ENCODE results near the gene SNX30. TPM values are rescaled to one million over a fixed set of nuclear protein-coding genes. Genes with fewer than 3 reads are reported as not detected.

The SNX30 gene
- total RNA-seq, 2 experiments from 2014 or later, result 13.5 to 19.8 TPM

DNA sequence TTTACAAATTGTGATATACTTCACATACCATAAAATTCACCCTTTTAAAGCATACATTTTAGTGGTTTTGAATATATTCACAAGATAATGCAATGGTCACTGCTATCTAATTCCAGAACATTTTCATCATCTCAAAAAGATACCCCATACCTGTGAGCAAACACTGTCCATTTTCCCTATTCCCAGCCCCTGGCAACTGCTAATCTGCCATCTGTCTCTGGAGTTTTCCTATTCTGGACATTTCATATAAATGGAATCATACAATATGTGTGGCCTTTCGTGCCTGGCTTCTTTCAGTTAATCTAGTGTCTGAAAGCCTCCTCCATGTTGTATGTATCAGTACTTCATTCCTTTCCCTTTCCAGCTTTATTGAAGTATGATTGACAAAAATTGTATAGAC, 14.7 kb downstream of the SNX30 start:
- H3K9me2 ChIP-seq (ENCODE audit: insufficient read depth, low read length), result no peaks in the 10 kb centered on the region
- ChIA-PET POLR2A (interaction anchor here (0.9 kb wide), 1 partner anchor 19 kb away, joined by 7 read pairs; no protein-coding TSS in a partner anchor), CTCF (ENCODE audit: unreplicated experiment) (no interaction called here)
- H4K20me1 ChIP-seq (ENCODE audit: insufficient read depth, low read length), result no peaks in the 10 kb centered on the region
- no peak overlapping the region for H3K27ac ChIP-seq (ENCODE audit: low read depth, low read length, poor library complexity, severe bottlenecking)
- no peaks in the 10 kb centered on the region for H3K4me1 ChIP-seq (ENCODE audit: insufficient read depth, low read length, poor library complexity, severe bottlenecking)
- no peak for TF ChIP-seq CTCF (conservative IDR thresholded peaks at IDR 0.05; ENCODE audit: low read length)
- TF ChIP-seq EZH2phosphoT487 (IDR thresholded peaks at IDR 0.05; ENCODE audit: borderline replicate concordance, low read depth, low read length), result no peak
- no peak for DNase-seq (ENCODE audit: low spot score)
- no peak overlapping the region for H3K4me3 ChIP-seq (ENCODE audit: low read depth, low read length, poor library complexity, severe bottlenecking)
- peaks cover 15% of the 10 kb centered on the region; the same call in 1 of the 2 replicates for H3K9me3 ChIP-seq (ENCODE audit: low read length)
- no peaks in the 10 kb centered on the region for H3K36me3 ChIP-seq (ENCODE audit: insufficient read depth, low read length)
- no TSS peak for BruUV-seq (replicated peaks)
- intact Hi-C loops (cut with micrococcal nuclease; ENCODE audit: unreplicated experiment), result no loop called here
- H2AFZ ChIP-seq (ENCODE audit: low read length), result no peak overlapping the region
- no peak overlapping the region for H3K4me2 ChIP-seq (ENCODE audit: low read length)
- H3K79me2 ChIP-seq (ENCODE audit: insufficient read depth, low read depth, low read length), result no peaks in the 10 kb centered on the region

GRCh38 chr9:112771359-112772214, 21.0 kb downstream of the SNX30 start:
- H3K9me2 ChIP-seq (ENCODE audit: insufficient read depth, low read length), result no peaks in the 10 kb centered on the region
- POLR2A ChIA-PET, result no interaction called here
- no peak overlapping the region for H3K27ac ChIP-seq (ENCODE audit: low read depth, low read length, poor library complexity, severe bottlenecking)
- BruUV-seq (replicated peaks), result no TSS peak
- H3K4me1 ChIP-seq (ENCODE audit: insufficient read depth, low read length, poor library complexity, severe bottlenecking), result peaks cover 20% of the 10 kb centered on the region
- CTCF ChIA-PET (ENCODE audit: unreplicated experiment), result no interaction called here
- no peak overlapping the region for H3K4me3 ChIP-seq (ENCODE audit: low read depth, low read length, poor library complexity, severe bottlenecking)
- TF ChIP-seq CTCF (conservative IDR thresholded peaks at IDR 0.05; ENCODE audit: low read length), result no peak
- no peak for TF ChIP-seq EZH2phosphoT487 (IDR thresholded peaks at IDR 0.05; ENCODE audit: borderline replicate concordance, low read depth, low read length)
- DNase-seq (ENCODE audit: low spot score), result no peak
- peaks cover 5% of the 10 kb centered on the region; the same call in 1 of the 2 replicates for H3K9me3 ChIP-seq (ENCODE audit: low read length)
- peaks cover 6% of the 10 kb centered on the region; the same call in 1 of the 2 replicates for H4K20me1 ChIP-seq (ENCODE audit: insufficient read depth, low read length)
- no peaks in the 10 kb centered on the region for H3K79me2 ChIP-seq (ENCODE audit: insufficient read depth, low read depth, low read length)
- intact Hi-C loops (cut with micrococcal nuclease; ENCODE audit: unreplicated experiment), result no loop called here
- H3K36me3 ChIP-seq (ENCODE audit: insufficient read depth, low read length), result no peaks in the 10 kb centered on the region
- H2AFZ ChIP-seq (ENCODE audit: low read length), result no peak overlapping the region
- no peak overlapping the region for H3K4me2 ChIP-seq (ENCODE audit: low read length)

DNA sequence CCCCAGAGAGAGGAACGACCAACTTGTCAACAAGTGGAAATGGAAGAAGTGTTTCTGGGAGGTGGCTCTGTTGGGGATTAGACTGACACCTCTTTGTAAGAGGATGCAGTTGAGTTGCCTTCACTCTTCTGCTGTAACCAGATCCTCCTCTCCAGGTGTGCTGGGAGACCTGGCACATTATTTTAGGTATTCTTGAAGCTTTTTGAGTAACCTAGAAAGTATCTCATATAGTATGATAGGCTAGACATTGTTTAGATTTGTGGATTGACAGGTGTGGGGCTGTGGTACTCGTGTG, 21.6 kb downstream of the SNX30 start:
- H3K9me3 ChIP-seq (ENCODE audit: low read length), result no peaks in the 10 kb centered on the region; the same call in 1 of the 2 replicates
- BruUV-seq (replicated peaks), result no TSS peak
- H3K4me3 ChIP-seq (ENCODE audit: low read depth, low read length, poor library complexity, severe bottlenecking), result no peak overlapping the region
- H3K4me2 ChIP-seq (ENCODE audit: low read length), result no peak overlapping the region
- H3K4me1 ChIP-seq (ENCODE audit: insufficient read depth, low read length, poor library complexity, severe bottlenecking), result peaks cover 20% of the 10 kb centered on the region
- intact Hi-C loops (cut with micrococcal nuclease; ENCODE audit: unreplicated experiment), result no loop called here
- no peak for DNase-seq (ENCODE audit: low spot score)
- H3K27ac ChIP-seq (ENCODE audit: low read depth, low read length, poor library complexity, severe bottlenecking), result no peak overlapping the region
- no peaks in the 10 kb centered on the region for H3K9me2 ChIP-seq (ENCODE audit: insufficient read depth, low read length)
- ChIA-PET POLR2A (interaction anchor here (0.6 kb wide), 1 partner anchor 118 kb away, joined by 3 read pairs; no protein-coding TSS in a partner anchor), CTCF (ENCODE audit: unreplicated experiment) (no interaction called here)
- H4K20me1 ChIP-seq (ENCODE audit: insufficient read depth, low read length), result peaks cover 6% of the 10 kb centered on the region; the same call in 1 of the 2 replicates
- H2AFZ ChIP-seq (ENCODE audit: low read length), result no peak overlapping the region
- no peaks in the 10 kb centered on the region for H3K36me3 ChIP-seq (ENCODE audit: insufficient read depth, low read length)
- no peak for TF ChIP-seq CTCF (conservative IDR thresholded peaks at IDR 0.05; ENCODE audit: low read length)
- TF ChIP-seq EZH2phosphoT487 (IDR thresholded peaks at IDR 0.05; ENCODE audit: borderline replicate concordance, low read depth, low read length), result no peak
- no peaks in the 10 kb centered on the region for H3K79me2 ChIP-seq (ENCODE audit: insufficient read depth, low read depth, low read length)
